Testis (tissue), 3 donors: ENCODE data around the gene AFF1. TPM values are rescaled to one million over a fixed set of nuclear protein-coding genes. Genes with fewer than 3 reads are reported as not detected.

ENCODE experiments used
- DNase-seq: peaks from one replicate; pipeline ENCODE4 v3.0.0-alpha.2; 2019
- H3K27ac ChIP-seq, 2 donors: fragments of 200-600 bp; sonication (generic); one replicate each; pipeline ENCODE4 v1.5.1; 2019
- H3K27me3 ChIP-seq: fragments of 200-600 bp; sonication (generic); one replicate; pipeline ENCODE4 v1.5.1; 2019
- H3K36me3 ChIP-seq: fragments of 200-600 bp; sonication (generic); one replicate; pipeline ENCODE4 v1.5.1; 2017; ENCODE audit warnings: low read depth; ENCODE audit errors: missing control alignments
- H3K4me1 ChIP-seq: fragments of 200-600 bp; sonication (generic); one replicate; pipeline ENCODE4 v1.5.1; 2019
- H3K4me3 ChIP-seq, 2 donors: fragments of 200-600 bp; sonication (generic); one replicate each; pipeline ENCODE4 v1.5.1; 2017 to 2019
- H3K9me3 ChIP-seq: fragments of 200-600 bp; sonication (generic); one replicate; pipeline ENCODE4 v1.5.1; 2017
- CTCF ChIP-seq, 3 experiments: fragments of 450-650 bp in 2 of 3; fragments of 200-600 bp in 1 of 3; sonication (generic) in 1 of 3; IDR thresholded peaks; one replicate each; pipeline ENCODE4 v1.5.1; 2016 to 2019; ENCODE audit warnings: antibody characterized with exemption in 3 of 3, mild to moderate bottlenecking in 2 of 3, moderate library complexity in 1 of 3
- POLR2A ChIP-seq: fragments of 450-650 bp; IDR thresholded peaks from one replicate; pipeline ENCODE4 v1.6.1; 2017; ENCODE audit warnings: antibody characterized with exemption, mild to moderate bottlenecking, moderate library complexity
- WGBS, 2 donors: methylation state at CpG; one replicate each; pipeline ENCODE4 v1.1.5; 2018; 5-methylcytosine and 5-hydroxymethylcytosine counted together
- intact Hi-C: fragments of 100-400 bp; cut with DNase I; formaldehyde crosslinking; loops from one replicate; pipeline ENCODE4 v1.15.1; 2023; ENCODE audit warnings: low total_unique reads
- polyA plus RNA-seq: library from polyadenylated mRNA; stranded (reverse); fragments of 350-450 nt; fragmentation: Illumina TruSeq; extraction: RNeasy Lipid Tissue Mini Kit (QIAGEN cat#74804); gene quantifications from one replicate; pipeline ENCODE4 v1.2.3, GENCODE V29; 2014; ENCODE audit warnings: low read depth, low replicate concordance; ENCODE audit not compliant: insufficient read depth
- total RNA-seq, 2 donors: library from RNA; depleted of rRNA; stranded (reverse); fragments of >200 nt; gene quantifications; one replicate each; pipeline ENCODE4 v1.2.3, GENCODE V29; 2016

Gene AFF1
- total and polyA plus RNA-seq, 3 donors from 2014 or later, result 15.8 to 56.8 (median 53.6) TPM

GRCh38 chr4:86924811-86925210, 10.0 kb upstream of the AFF1 start:
- H3K27me3 ChIP-seq, result no peaks in the 10 kb centered on the region
- H3K9me3 ChIP-seq, result no peaks in the 10 kb centered on the region
- TF ChIP-seq CTCF (IDR thresholded peaks at IDR 0.05), result no peak
- TF ChIP-seq POLR2A, result no peak
- no peaks in the 10 kb centered on the region for H3K36me3 ChIP-seq
- H3K27ac ChIP-seq, result no peak overlapping the region
- intact Hi-C loops, result loop anchor here (10.0 kb wide), 2 partner anchors 170 to 310 kb away; no protein-coding TSS in a partner anchor
- WGBS, 2 donors, result 32 to 95% methylated on average over 2 of the region's 2 CpGs
- H3K4me1 ChIP-seq, result no peaks in the 10 kb centered on the region
- H3K4me3 ChIP-seq, result no peak overlapping the region
- DNase-seq, result no peak

- no peaks in the 10 kb centered on the region for H3K27me3 ChIP-seq
- H3K36me3 ChIP-seq, result no peaks in the 10 kb centered on the region
- H3K4me3 ChIP-seq, result no peak overlapping the region
- WGBS, 2 donors, result 84 to 88% methylated on average over 6 of the region's 6 CpGs
- TF ChIP-seq CTCF (IDR thresholded peaks at IDR 0.05), result no peak
- no peak for TF ChIP-seq POLR2A
- H3K27ac ChIP-seq, result no peak overlapping the region
- intact Hi-C loops, result loop anchor here (10.0 kb wide), 2 partner anchors 168 to 308 kb away; no protein-coding TSS in a partner anchor
- H3K4me1 ChIP-seq, result no peaks in the 10 kb centered on the region
- H3K9me3 ChIP-seq, result no peaks in the 10 kb centered on the region
- no peak for DNase-seq
These were observed 8.2 kb upstream of the AFF1 start for GRCh38 chr4:86926435-86927086.

- 78 to 86% methylated on average over 2 of the region's 2 CpGs for whole genome bisulfite sequencing, 2 donors
These were observed 6.9 kb upstream of the AFF1 start for GRCh38 chr4:86927843-86928395.

GRCh38 chr4:86928400-86929255, 6.2 kb upstream of the AFF1 start:
- WGBS, 2 donors, result 87 to 92% methylated on average over 10 of the region's 10 CpGs
- intact Hi-C loops, result loop anchor here (10.0 kb wide), 2 partner anchors 166 to 306 kb away; no protein-coding TSS in a partner anchor

More at GRCh38 chr4:86927843-86928395, 6.9 kb upstream of the AFF1 start:
- Histone ChIP-seq H3K27ac (no peak overlapping the region), H3K4me1 (no peaks in the 10 kb centered on the region), H3K9me3 (no peaks in the 10 kb centered on the region), H3K4me3 (no peak overlapping the region), H3K27me3 (no peaks in the 10 kb centered on the region), H3K36me3 (no peaks in the 10 kb centered on the region)
- TF ChIP-seq POLR2A, result no peak
- no peak for TF ChIP-seq CTCF (IDR thresholded peaks at IDR 0.05)
- DNase-seq, result no peak
- intact Hi-C loops, result loop anchor here (10.0 kb wide), 2 partner anchors 167 to 307 kb away; no protein-coding TSS in a partner anchor

More at GRCh38 chr4:86928400-86929255, 6.2 kb upstream of the AFF1 start:
- no peak overlapping the region for H3K27ac ChIP-seq
- H3K9me3 ChIP-seq, result no peaks in the 10 kb centered on the region
- no peaks in the 10 kb centered on the region for H3K4me1 ChIP-seq
- H3K4me3 ChIP-seq, result no peak overlapping the region
- DNase-seq, result no peak
- H3K36me3 ChIP-seq, result no peaks in the 10 kb centered on the region
- H3K27me3 ChIP-seq, result no peaks in the 10 kb centered on the region
- TF ChIP-seq CTCF (IDR thresholded peaks at IDR 0.05) (no peak), POLR2A (no peak)
